LHCN-M2 (cell line): ENCODE data around the gene PPP1R16B. TPM values are rescaled to one million over a fixed set of nuclear protein-coding genes. Genes with fewer than 3 reads are reported as not detected.
"Not testable (repeated sequence)": the region's sequence is repeated elsewhere in the genome, so short reads cannot be mapped to it uniquely, and the experiment has no call there.

ENCODE experiments used
- DNase-seq: peaks from one replicate; pipeline ENCODE4 v3.0.0-alpha.2; 2012; ENCODE audit warnings: low read depth
- total RNA-seq: library from RNA; depleted of rRNA; stranded (reverse); fragments of >200 nt; gene quantifications from 2 replicates; pipeline ENCODE4 v1.2.3, GENCODE V29; 2014

Gene PPP1R16B
- total RNA-seq, 1 experiment from 2014 or later: not detected

DNA sequence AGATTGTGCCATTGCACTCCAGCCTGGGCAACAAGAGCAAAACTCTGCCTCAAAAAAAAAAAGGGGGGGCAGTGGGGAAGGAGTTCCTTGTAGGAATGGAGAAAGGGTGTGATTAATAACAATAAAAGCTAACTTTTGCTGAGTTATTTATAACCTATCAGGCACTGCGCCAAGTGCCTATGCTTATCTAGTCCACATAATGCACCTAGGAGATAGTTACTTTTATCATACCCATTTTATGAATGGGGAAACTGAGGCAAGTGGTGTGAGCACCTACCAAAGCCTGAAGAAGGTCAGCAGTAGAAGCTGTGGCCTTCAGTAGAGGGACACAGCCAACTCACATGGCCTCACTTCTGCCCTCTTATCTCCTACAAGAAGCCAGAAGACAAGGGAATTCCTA lies 13.6 kb upstream of the PPP1R16B start:
- peak; percentile 3 for DNase-seq

DNA sequence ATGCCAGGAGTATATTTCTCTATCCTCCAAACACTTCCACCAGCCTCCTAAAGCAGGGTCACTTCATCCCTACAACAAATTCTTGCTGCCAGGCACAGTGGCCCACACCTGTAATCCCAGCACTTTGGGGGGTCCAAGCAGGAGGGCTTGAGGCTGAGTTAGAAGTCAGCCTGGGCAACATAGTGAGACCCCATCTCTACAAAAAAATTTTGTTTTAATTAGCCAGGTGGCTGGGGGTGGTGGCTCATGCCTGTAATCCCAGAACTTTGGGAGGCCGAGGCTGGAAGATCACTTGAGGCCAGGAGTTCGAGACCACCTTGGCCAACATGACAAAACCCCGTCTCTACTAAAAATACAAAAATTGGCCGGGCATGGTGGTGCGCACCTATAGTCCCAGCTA lies 11.4 kb upstream of the PPP1R16B start:
- not testable (repeated sequence) for DNase-seq

DNA sequence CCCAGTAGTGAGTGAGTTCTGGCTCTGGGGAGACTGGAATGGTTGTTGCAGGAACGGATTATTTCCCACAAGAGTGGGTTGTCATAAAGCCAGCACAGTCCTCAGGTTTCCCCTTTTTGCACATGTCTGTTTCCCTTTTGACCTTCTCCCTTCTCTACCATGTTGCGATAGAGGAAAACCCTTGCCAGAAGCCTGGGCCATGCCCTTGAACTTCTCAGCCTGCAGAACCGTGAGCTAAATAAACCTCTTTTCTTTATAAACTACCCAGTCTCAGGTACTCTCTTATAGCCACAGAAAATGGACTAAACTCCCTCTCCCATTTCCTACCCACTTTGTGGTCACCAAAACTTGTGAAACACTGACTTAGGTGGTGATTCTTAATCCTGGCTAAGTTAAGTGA lies 7.2 kb upstream of the PPP1R16B start:
- no peak for DNase-seq

DNA sequence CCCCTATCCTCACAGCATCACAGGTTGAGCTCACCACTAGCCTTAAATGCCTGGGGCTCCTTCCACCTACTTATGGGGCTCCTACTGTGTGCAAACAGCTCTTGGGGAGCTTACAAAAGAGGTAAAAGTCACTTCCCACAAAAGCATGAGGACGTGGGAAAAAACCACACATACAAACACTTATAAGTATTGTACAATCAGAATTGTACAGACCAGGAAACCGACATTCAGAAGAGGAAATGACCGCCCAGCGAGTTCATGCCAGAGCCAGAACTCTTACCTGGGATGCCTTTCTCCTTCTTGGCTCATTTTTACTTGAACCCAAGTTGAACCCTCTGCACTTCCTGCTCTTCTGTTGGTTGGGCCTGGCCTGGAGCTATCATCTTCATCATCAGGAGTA lies 6.3 kb upstream of the PPP1R16B start:
- no peak for DNase-seq

DNA sequence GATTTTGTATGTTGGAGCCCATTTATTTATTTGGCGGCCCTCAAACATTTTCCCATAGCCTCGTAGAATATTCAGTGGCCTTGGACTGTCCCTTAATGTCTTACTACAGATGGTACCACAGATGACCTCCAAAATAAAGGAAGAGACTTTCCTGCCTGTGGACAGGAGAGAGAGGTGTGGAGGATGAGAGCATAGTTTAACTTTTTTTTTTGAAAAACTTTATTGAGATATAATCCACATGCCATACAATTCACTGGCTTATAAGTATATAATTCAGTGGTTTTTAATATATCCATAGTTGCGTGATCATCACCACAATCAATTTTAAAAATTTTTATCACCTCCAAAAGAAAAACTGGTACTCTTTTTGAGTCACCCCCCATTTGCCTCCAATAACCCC lies 4.6 kb upstream of the PPP1R16B start:
- no peak for DNase-seq

DNA sequence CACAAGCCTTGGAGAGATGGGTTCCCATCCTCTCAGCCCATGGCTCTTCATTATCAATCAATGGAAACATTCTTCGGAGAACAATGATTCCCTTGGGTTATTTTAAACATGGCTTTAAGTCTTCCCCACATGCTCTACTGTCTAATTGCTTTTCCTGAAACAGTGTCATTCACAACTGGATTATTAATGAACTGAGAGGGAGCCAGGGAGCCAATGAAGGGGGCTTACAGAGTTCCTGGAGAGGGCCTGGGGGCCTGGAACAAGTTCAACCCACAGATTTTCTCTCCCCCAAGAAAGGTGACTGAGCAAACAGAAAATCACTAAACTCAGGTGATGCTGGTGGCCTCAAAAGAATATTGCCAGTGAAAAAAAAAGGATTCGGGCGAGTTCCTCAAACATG lies 1.3 kb upstream of the PPP1R16B start:
- DNase-seq: no peak

DNA sequence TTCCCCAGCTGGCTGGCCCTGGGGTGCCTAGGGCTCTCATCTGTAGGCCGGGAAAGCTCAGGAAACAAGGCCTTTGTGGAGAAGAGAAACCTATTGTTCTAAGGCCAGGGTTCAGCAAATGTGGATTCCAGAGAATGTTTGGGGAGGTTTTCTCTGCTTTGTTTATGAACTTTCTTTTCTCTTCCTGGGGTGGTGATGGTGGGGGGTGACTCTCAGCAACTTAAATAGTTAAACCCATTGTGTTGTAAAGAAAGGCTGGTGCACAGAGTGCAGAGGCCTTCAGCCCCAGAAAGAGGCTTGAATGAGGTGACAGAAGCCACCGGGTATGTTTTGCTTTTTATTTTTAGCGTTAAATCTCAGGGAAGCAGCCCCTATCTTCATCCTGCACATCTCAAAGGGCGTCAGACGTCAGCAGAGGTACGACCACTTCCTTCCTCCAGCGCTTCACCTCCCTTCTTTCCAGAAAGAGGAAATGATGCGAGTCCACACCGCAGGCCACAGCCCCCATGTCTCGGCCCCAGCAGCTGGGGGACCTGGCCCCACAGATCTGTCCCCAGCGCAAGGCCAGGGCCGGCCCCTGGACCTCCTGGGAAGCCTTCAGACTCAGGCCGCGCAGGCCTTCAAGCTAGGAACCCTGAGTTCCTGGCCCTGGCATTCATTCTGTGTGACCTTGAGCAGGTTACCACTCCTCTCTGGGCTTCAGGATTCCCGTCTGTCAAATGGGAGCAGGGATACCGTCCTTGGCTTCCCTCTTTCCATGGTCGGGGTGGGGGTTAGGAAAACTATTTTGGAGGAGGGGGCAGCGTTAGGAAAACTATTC lies 605 bp upstream of the PPP1R16B start:
- DNase-seq: no peak

DNA sequence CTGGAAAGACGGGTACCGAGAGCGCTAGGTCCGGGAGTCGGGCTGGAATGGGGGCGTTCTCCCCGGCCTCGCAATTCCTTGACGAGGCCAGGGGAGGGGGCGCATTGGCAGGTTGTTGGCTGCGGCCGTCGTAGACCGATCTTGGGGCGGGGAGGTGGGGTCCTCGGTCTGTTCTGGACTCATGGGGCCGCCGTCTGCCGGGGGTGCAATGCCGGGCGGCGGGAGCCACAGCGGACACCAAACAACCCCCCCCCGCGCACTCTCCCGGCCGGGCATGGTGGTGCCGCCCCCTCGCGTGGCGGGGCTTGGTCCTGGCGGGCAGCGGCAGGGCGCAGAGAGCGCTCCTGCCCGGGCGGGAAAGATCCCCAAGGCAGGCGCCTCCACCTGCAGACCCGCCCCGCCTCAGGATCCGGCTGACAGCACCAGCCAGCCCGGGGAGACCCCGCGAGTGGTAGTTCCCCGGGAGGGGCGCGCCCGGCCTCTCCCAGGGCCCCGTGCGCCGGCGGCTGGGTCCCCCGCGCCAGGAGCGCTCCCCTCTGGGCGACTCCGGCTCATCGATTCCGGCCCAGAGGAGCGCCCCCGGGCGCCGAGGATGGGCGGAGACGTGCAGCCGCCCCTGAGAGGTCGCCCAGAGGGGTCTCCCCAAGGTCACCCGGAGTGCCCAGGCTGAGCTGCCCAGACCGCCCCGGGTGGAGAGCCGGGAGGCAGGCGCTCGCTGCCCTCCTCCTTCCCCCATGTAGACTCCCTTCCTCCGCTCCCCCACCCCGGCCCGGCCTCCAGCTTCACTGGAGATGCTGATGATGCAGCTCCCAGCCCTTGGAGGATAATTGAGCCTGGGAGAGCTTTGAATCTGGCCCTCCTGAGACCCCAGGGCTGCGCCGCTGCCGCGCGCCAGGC lies 709 bp downstream of the PPP1R16B start:
- no peak for DNase-seq

DNA sequence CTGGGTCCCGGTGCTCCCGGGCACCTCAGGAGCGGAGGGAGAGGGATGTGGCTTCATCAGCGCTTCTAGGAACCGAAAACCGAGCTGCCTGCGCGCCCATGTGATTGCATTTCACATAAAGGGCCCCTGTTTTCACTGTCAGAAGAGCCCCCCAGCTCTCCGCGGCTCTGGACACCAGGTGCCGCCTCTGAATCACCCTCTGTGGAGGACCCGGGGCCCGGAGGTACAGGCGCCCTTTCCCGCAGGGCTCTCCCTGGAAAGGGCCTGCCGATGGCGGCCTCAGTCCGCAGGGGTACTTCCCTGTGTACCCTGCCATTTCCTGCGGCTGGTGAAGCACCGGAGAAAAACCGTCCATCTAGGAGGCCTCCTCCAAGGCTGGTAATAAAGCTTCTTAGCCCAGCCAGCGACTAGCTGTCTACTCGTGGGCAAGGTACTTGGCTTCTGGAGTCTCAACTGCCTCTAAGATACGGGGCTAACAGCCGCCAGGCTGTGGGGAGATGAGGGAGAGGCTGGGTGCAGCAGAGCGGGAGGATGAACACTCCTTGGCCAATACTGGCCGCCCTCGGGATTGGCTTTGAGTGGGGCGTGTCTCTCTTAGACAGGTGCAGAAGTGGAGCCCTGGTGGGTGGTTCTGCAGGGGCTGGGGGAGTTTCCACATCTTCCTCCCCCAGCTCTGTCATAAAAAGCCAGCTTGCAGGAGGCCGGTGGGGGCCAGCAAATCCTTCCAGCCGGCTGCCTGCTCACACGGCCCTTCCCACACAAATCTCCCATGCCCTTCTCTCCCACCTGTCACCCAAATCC lies 1.6 kb downstream of the PPP1R16B start:
- DNase-seq: no peak

DNA sequence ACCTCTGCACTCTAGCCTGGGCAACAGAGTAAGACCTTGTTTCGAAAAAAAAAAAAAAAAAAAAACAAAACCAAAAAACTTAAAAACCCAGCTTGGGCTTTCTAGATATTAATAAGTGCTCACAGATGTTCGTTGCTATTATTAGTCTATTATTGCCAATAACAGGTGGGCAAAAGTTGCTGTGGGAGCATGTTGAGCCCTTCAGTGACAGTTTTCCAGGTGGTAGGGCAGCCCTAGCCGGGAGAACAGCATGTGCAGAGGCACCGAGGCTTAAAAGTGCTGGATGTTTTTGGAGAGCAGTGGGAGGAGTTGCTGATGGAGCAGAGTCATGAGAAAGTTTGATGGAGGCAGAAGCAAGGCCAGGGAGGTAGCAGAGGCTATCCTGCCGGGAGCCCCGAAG lies 4.4 kb downstream of the PPP1R16B start:
- DNase-seq: no peak

DNA sequence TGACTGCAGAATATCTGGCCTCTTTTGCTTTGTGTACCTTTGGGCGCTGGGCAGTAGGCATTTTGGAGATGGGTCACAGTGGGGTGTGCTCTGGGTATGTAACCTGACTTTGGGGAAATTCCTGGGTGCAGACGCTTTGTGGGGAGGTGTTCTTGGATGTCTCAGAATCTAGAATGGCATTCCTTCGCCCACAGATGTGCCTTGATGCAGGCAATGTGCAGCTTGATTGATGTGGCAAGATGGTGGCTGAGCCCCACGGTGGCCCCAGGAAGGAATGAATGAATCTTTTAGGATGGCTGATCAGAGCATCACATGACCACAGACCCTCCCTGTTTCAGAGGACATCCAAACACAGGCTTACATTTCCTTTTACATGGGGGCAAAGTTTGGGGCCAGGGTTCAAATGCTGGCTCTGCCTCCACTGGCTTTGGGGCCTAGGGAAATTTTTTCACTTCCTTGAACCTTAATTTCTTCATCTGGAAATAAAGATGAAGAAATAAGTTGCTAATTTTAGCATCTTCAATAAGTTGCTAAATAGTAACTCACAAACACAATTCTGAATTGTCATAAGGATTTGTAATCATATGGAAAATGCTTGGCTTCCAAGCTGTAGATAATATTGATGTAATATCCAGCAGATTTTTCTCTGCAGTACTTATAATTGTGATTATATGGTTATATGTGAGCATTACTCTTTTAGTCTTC lies 5.6 kb downstream of the PPP1R16B start:
- DNase-seq: no peak

DNA sequence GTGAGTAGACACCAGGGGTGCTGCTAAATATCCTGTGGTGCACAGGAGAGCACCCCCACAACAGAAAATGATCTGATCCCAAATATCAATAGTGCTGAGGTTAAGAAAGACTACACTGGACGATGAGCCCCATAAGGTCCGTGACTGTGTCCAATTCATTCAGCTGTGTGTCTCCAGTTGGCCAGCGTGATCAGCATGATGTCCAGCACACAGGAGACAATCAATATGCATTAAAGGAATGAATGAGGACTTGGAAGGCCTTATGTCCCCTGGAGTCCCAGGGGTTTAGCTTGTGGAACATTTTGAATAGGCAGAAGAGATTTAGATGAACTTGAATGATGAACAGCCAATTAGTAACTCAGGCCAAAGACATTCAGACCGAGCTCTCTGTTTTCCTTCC lies 6.3 kb downstream of the PPP1R16B start:
- DNase-seq: no peak

DNA sequence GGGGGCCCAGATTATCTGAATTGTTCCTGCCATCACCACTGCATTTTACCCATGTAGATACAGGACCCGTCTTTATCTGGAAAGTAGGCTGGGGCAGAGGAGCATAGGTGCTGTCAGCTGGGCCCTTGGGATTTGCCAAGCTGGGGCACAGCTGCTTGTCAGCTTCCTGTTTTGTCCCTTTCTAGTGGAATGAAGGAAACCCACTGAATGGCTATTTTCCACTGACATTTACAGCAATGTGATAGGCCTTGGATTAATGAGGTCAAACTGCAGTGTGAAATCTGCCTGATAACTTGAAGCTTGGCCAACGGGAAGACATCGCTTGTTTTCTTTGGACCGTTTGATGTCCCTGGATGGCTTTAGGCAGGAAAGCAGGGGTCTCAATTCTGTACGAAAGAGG lies 6.7 kb downstream of the PPP1R16B start:
- no peak for DNase-seq

DNA sequence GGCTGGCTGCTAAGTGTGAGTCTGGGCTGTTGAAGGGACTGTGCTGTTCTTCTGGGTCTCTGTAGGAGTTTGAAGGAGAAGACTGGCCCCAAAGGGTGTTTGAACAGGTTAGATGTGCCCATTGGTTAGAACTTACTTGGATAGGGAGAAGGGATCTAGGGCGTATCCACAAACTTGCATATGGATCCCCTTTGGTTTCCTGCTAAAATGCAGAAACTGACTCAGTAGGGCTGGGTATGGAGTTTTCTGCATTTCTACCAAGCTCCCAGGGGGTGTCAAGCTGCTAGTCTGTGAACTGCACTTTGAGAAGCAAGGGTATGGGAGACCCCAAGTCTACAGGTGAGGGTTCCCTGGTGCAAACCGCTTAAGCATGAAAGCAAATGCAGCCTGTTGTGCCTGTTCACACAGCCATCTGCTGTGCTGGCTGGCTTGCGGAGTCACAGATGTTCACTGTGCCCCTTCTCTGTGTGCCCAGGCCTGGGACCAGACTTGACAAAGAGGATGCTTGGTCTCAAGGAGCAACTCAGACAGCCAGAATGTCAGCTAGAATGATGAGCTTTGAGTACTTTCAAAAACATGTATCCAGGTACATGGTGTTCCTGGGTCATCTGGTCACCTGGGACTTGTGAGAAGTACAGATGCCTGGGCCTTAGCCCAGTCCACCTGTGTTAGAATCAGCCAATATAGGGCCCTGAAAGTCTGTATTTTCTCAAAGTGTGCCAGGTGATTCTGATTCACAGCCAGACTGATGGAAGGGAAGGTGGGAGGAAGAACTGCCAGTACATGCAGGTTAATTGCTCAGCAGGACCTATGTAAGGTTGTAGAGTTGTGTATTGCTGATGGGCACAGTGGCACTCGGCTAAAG lies 7.4 kb downstream of the PPP1R16B start:
- DNase-seq: no peak

DNA sequence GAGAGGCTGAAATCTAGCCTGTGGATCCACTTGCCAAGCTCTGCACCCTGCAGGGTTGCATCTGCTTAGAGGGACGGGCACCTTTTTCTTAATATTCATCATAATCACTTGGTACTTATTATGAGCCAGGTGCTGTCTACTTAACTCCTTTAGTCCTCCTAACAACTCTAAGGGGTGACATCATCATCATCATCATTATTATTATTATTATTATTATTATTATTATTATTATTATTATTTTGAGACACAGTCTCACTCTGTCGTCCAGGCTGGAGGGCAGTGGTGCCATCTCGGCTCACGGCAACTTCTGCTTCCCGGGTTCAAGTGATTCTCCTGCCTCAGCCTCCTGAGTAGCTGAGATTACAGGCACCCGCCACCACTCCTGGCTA lies 8.1 kb downstream of the PPP1R16B start:
- DNase-seq: not testable (repeated sequence)

DNA sequence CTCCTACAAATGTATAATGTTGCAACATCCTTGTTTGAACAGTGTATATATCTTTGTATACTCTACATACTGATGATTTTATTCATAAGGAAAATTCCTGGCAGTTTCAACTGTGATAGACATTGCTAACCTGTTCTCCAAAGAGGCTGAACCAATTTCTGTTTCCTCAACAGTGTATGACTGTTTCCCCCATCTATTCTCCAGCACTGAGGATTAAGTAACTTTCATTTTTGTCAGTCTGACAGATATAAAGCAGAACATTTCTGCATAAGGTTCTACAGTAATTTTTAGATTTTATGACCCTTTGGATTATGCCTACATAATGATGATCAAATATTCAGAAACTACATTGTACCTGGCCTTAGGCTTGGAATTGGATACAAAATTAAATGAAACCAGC lies 9.9 kb downstream of the PPP1R16B start:
- no peak for DNase-seq

DNA sequence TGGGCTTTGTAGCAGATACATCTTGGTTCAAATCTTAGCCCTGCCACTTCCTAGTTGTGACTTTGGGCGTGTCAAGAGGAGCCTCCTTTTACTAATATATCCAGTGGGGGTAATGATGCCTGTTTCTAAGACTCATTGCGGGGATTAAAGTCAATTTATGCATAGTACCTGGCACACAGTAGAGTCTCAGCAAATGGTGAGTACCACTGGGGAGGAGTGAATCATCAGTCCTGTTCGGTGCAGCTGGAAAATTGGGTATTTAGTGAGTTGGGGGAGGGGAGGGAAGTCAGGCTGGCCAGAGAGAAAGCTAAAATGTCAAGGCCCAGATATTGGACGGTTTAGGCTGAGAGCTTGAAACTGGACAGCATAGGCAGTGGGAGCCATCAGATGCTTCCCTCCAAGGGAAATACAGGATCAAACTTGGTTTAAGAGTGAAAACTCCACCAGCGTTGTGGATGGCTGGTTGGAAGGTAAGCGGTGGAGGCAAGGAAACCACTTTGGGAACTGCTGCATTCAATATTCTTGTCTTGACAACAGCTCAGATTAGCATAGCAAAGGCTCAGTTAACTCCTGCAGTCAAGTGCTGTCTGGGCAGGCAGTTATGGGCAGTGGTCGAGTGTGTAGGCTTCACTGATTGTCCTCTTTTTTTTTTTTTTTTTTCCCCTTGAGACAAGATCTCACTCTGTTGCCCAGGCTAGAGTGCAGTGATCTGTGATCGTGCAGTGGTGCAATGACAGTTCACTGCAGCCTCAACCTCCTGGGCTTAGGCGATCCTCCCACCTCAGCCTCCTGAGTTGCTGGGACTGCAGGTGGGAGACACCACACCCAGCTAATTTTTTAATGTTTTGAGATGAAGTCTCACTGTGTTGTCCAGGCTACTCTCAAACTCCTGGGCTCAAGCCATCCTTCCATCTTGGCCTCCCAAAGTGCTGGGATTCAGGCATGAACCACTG lies 12.9 kb downstream of the PPP1R16B start:
- no peak for DNase-seq

DNA sequence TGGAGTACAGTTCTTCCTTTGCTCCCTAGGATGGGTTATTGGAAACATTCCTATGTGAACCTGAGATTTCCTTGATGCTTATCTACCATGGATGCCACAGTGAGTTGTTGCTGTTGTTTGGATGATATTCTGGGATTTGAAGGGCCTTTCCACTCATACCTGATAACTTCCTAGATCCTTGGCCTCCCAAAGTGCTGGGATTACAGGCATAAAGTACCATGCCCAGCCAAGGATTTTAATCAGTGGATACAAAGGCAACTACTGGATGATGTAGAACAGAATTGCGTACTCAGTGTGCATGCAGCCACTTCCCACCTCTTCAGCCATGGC lies 20.0 kb downstream of the PPP1R16B start:
- DNase-seq: no peak

DNA sequence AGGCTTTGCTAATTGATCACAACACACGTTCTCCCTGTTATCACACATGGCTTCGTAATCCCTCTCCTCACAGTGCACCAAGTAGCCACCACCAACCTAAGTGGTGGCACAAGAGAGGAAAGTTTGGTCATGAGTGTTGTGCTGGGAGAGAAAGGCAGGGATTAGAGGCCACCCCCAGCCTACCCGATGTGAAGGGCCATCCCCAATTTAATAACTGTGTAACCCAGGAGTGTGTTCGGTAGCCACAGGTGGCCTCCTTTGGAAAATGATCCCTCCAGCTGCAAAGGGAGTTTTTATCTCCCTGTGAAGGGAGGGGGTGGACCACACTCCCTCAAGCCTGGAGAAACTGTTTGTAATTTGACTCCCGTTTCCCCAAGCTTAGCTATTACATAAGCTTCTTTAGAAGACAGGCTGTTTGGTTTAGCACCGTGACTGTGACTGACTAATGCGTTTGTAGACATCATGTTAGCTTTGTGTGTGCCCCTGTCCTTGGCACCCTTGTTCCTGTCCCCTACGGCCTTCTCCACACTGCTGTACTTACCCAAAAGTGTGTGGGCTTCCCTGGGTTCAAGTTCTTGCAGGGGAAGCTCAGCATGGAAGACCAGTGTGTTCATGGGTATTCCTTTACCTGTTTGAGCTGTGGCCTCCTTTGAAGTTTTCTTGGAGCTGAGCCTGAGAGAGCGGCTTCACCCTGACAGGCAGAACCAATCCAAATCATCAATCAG lies 20.6 kb downstream of the PPP1R16B start:
- peak; percentile 39 for DNase-seq
